WTC11 (cell line): ENCODE data around the gene SVIL.

Experiments
- ZNF263 ChIP-seq: sonication (generic); formaldehyde crosslinking; IDR thresholded peaks from 2 replicates; pipeline ENCODE4 v1.8.1; 2022; ENCODE audit warnings: low read depth, mild to moderate bottlenecking, moderate library complexity, missing genetic modification reagents
- TF ChIP-seq, protein P1 (sequence below): fragments of 200-600 bp; IDR thresholded peaks from 2 replicates; pipeline ENCODE4 v1.8.0; 2022; ENCODE audit warnings: antibody characterized with exemption

GRCh38 chr10:29470355-29470705 lies 164.4 kb downstream of the SVIL start:
- TF ChIP-seq, protein P1, sequence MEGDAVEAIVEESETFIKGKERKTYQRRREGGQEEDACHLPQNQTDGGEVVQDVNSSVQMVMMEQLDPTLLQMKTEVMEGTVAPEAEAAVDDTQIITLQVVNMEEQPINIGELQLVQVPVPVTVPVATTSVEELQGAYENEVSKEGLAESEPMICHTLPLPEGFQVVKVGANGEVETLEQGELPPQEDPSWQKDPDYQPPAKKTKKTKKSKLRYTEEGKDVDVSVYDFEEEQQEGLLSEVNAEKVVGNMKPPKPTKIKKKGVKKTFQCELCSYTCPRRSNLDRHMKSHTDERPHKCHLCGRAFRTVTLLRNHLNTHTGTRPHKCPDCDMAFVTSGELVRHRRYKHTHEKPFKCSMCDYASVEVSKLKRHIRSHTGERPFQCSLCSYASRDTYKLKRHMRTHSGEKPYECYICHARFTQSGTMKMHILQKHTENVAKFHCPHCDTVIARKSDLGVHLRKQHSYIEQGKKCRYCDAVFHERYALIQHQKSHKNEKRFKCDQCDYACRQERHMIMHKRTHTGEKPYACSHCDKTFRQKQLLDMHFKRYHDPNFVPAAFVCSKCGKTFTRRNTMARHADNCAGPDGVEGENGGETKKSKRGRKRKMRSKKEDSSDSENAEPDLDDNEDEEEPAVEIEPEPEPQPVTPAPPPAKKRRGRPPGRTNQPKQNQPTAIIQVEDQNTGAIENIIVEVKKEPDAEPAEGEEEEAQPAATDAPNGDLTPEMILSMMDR: peak; percentile 56
- TF ChIP-seq ZNF263 (CRISPR knock-in tag): no peak
